Neutrophil (primary cell): ENCODE data around the gene PIP5K1B.

ENCODE experiments used
- H3K27ac ChIP-seq: fragments of 200-600 bp; sonication (generic); 2 replicates; pipeline ENCODE4 v1.5.1; 2016; ENCODE audit warnings: mild to moderate bottlenecking, moderate library complexity
- H3K27me3 ChIP-seq: fragments of 200-600 bp; sonication (generic); 2 replicates; pipeline ENCODE4 v1.6.0; 2016; ENCODE audit warnings: mild to moderate bottlenecking
- H3K36me3 ChIP-seq: fragments of 200-600 bp; sonication (generic); 2 replicates; pipeline ENCODE4 v1.5.1; 2017
- H3K4me1 ChIP-seq, 2 experiments: fragments of 200-600 bp in 1 of 2; sonication (generic) in 1 of 2; 1 replicate in 1 of 2; 2 replicates in 1 of 2; pipeline versions ENCODE4 v1.5.1 to v1.6.1; 2013 to 2016; ENCODE audit warnings: low read depth in 1 of 2, low read length in 1 of 2, mild to moderate bottlenecking in 1 of 2, moderate library complexity in 1 of 2; ENCODE audit not compliant: control insufficient read depth in 1 of 2, insufficient read depth in 1 of 2
- H3K4me3 ChIP-seq, 2 experiments: fragments of 200-600 bp in 1 of 2; sonication (generic) in 1 of 2; 1 replicate in 1 of 2; 2 replicates in 1 of 2; pipeline ENCODE4 v1.5.1; 2013 to 2016; ENCODE audit warnings: low read depth in 1 of 2, low read length in 1 of 2, mild to moderate bottlenecking in 1 of 2, moderate library complexity in 1 of 2
- H3K9me3 ChIP-seq: fragments of 200-600 bp; sonication (generic); 2 replicates; pipeline ENCODE4 v1.5.1; 2016
- CTCF ChIP-seq: fragments of 200-600 bp; sonication (generic); IDR thresholded peaks from 2 replicates; pipeline ENCODE4 v1.5.1; 2016; ENCODE audit warnings: antibody characterized with exemption

PIP5K1B gene

GRCh38 chr9:69054989-69055388 lies 349.9 kb downstream of the PIP5K1B start:
- H3K4me1 ChIP-seq, result no peaks in the 10 kb centered on the region
- H3K36me3 ChIP-seq, result peaks cover 32% of the 10 kb centered on the region
- no peak overlapping the region for H3K4me3 ChIP-seq
- TF ChIP-seq CTCF, result no peak
- H3K9me3 ChIP-seq, result no peaks in the 10 kb centered on the region
- no peak overlapping the region for H3K27ac ChIP-seq
- H3K27me3 ChIP-seq, result no peaks in the 10 kb centered on the region

GRCh38 chr9:69056191-69056815 lies 351.3 kb downstream of the PIP5K1B start:
- Histone ChIP-seq H3K36me3 (peaks cover 31% of the 10 kb centered on the region), H3K27ac (no peak overlapping the region), H3K9me3 (no peaks in the 10 kb centered on the region), H3K27me3 (no peaks in the 10 kb centered on the region), H3K4me1 (no peaks in the 10 kb centered on the region), H3K4me3 (no peak overlapping the region)
- TF ChIP-seq CTCF, result no peak

GRCh38 chr9:69058101-69058500 lies 353.1 kb downstream of the PIP5K1B start:
- H3K36me3 ChIP-seq, result peaks cover 31% of the 10 kb centered on the region
- no peak for TF ChIP-seq CTCF

More at GRCh38 chr9:69058101-69058500, 353.1 kb downstream of the PIP5K1B start:
- Histone ChIP-seq H3K4me3 (no peak overlapping the region), H3K4me1 (no peaks in the 10 kb centered on the region), H3K27ac (no peak overlapping the region), H3K9me3 (no peaks in the 10 kb centered on the region), H3K27me3 (no peaks in the 10 kb centered on the region)
